Gastrocnemius medialis (tissue), 4 donors: ENCODE results near the gene FJX1.

ENCODE experiments used
- POLR2A ChIP-seq, 2 donors: fragments of 450-650 bp; IDR thresholded peaks; one replicate each; pipeline ENCODE4 v1.6.1; 2017; ENCODE audit warnings: antibody characterized with exemption in 2 of 2, mild to moderate bottlenecking in 2 of 2, moderate library complexity in 2 of 2
- TF ChIP-seq, protein P1 (sequence below), 5 experiments: fragments of 450-650 bp in 3 of 5; fragments of 200-600 bp in 2 of 5; sonication (generic) in 2 of 5; IDR thresholded peaks in 4 of 5; conservative IDR thresholded peaks in 1 of 5; 1 replicate in 4 of 5; 2 replicates in 1 of 5; pipeline ENCODE4 v1.5.1; 2016 to 2019; ENCODE audit warnings: antibody characterized with exemption in 5 of 5, mild to moderate bottlenecking in 3 of 5, moderate library complexity in 3 of 5

DNA sequence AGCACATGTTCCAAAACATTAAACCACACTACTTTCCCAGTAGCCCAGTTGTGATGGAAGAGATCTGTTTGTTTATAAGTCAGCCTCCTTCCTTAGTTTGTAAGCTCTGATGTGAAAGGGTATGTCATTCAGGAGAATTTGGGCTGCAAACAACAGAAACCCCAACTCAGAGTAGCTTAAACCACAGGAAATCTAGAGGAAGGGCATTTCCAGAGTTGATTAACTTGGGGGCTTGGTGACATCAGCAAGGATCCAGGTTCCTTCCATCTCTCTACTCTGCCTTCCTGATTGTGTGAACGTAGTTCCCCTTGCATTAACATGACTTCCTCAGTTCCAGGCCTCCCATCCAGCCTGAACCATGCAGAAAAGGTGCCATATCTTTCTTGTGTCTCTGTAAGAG, 6.5 kb upstream of the FJX1 start:
- TF ChIP-seq, protein P1, sequence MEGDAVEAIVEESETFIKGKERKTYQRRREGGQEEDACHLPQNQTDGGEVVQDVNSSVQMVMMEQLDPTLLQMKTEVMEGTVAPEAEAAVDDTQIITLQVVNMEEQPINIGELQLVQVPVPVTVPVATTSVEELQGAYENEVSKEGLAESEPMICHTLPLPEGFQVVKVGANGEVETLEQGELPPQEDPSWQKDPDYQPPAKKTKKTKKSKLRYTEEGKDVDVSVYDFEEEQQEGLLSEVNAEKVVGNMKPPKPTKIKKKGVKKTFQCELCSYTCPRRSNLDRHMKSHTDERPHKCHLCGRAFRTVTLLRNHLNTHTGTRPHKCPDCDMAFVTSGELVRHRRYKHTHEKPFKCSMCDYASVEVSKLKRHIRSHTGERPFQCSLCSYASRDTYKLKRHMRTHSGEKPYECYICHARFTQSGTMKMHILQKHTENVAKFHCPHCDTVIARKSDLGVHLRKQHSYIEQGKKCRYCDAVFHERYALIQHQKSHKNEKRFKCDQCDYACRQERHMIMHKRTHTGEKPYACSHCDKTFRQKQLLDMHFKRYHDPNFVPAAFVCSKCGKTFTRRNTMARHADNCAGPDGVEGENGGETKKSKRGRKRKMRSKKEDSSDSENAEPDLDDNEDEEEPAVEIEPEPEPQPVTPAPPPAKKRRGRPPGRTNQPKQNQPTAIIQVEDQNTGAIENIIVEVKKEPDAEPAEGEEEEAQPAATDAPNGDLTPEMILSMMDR (IDR thresholded peaks at IDR 0.05 in 4 of 5, conservative IDR thresholded peaks at IDR 0.05 in 1 of 5): no peak
- no peak for TF ChIP-seq POLR2A (IDR thresholded peaks at IDR 0.05)
